ENCODE measurements around the gene NFATC2. TPM values are rescaled to one million over a fixed set of nuclear protein-coding genes. Genes with fewer than 3 reads are reported as not detected.

Gene NFATC2
- total and polyA plus RNA-seq, 2 of the 4 experiments (the other 2 are of a cell fraction): 0.18 to 0.38 TPM

GRCh38 chr20:51588762-51589161, 46.2 kb upstream of the NFATC2 start:
- intact Hi-C loops (cut with micrococcal nuclease): no loop called here
- Histone ChIP-seq H2AK5ac (ENCODE audit: low read depth, low read length) (no peak overlapping the region), H3K36me3 (ENCODE audit: control insufficient read depth, insufficient read depth, low read length) (no peaks in the 10 kb centered on the region), H3K9me3 (ENCODE audit: control insufficient read depth, insufficient read depth, low read length) (no peaks in the 10 kb centered on the region), H3K56ac (ENCODE audit: extremely low read depth, insufficient read depth, low read length) (no peak overlapping the region), H2BK20ac (ENCODE audit: low read depth, low read length) (no peak overlapping the region), H2AFZ (replicated peaks; ENCODE audit: low read length, poor library complexity) (no peak overlapping the region), H3K27ac (ENCODE audit: insufficient read depth, low read length) (no peak overlapping the region), H3K79me1 (ENCODE audit: low read depth in 1 of 2, low read length in 2 of 2) (no peaks in the 10 kb centered on the region), H3K18ac (ENCODE audit: low read depth, low read length) (no peak overlapping the region), H4K91ac (ENCODE audit: insufficient read depth, low read depth, low read length) (no peak overlapping the region), H3K14ac (replicated peaks; ENCODE audit: low read depth, low read length) (no peak overlapping the region), H3K4me3 (ENCODE audit: insufficient read depth, low read depth, low read length) (no peak overlapping the region), H4K8ac (ENCODE audit: low read depth in 2 of 2, low read length in 2 of 2) (no peak overlapping the region), H2BK5ac (ENCODE audit: low read depth, low read length, poor library complexity, severe bottlenecking) (no peak overlapping the region), H4K20me1 (ENCODE audit: insufficient read depth, low read length) (no peaks in the 10 kb centered on the region), H3K4me1 (ENCODE audit: control insufficient read depth, insufficient read depth, low read length) (peaks cover 3% of the 10 kb centered on the region; the same call in 1 of the 2 replicates), H3K9ac (ENCODE audit: low read depth, low read length) (no peak overlapping the region), H2BK15ac (ENCODE audit: low read depth, low read length) (no peak overlapping the region), H3K27me3 (ENCODE audit: control insufficient read depth, insufficient read depth, low read length) (no peaks in the 10 kb centered on the region), H4K5ac (ENCODE audit: low read depth, low read length) (no peak overlapping the region), H3K4me2 (ENCODE audit: low read depth, low read length) (no peak overlapping the region), H3K4ac (ENCODE audit: low read depth, low read length) (no peak overlapping the region), H3K9me1 (ENCODE audit: insufficient read depth, low read length) (no peaks in the 10 kb centered on the region; the same call in none of the 2 replicates), H3K23ac (ENCODE audit: low read depth, low read length) (no peak overlapping the region), H2BK120ac (ENCODE audit: low read depth, low read length) (no peak overlapping the region), H2AK9ac (replicated peaks; ENCODE audit: low read depth, low read length, poor library complexity) (no peak overlapping the region)
- no TSS peak for BruUV-seq (replicated peaks)
- WGBS, 2 experiments (ENCODE audit: extremely low coverage in 2 of 2, insufficient read length in 1 of 2): no CpG with 5 or more reads among the region's 3 CpGs
- in situ Hi-C loops (cut with MboI; ENCODE audit: low sequenced_read_pairs): no loop called here
- DNase-seq (no peak), ATAC-seq (ENCODE audit: low read depth) (no peak)
- CTCF ChIA-PET: interaction anchor here (0.6 kb wide), 1 partner anchor 192 kb away, joined by 3 read pairs; no protein-coding TSS in a partner anchor
- POLR2A ChIA-PET (ENCODE audit: unreplicated experiment): no interaction called here
- dilution Hi-C loops (cut with HindIII; ENCODE audit: low sequenced_read_pairs, unreplicated experiment): loop anchor here (25.0 kb wide), 1 partner anchor 176 kb away; no protein-coding TSS in a partner anchor
- TF ChIP-seq, protein P1, sequence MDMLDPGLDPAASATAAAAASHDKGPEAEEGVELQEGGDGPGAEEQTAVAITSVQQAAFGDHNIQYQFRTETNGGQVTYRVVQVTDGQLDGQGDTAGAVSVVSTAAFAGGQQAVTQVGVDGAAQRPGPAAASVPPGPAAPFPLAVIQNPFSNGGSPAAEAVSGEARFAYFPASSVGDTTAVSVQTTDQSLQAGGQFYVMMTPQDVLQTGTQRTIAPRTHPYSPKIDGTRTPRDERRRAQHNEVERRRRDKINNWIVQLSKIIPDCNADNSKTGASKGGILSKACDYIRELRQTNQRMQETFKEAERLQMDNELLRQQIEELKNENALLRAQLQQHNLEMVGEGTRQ (IDR thresholded peaks at IDR 0.05; ENCODE audit: low read depth, low read length): no peak
- TF ChIP-seq CTCF (conservative IDR thresholded peaks at IDR 0.05; ENCODE audit: low read depth, low read length) (no peak), MXI1 (IDR thresholded peaks at IDR 0.05; ENCODE audit: borderline replicate concordance, low read depth, low read length) (no peak), SMC3 (IDR thresholded peaks at IDR 0.05; ENCODE audit: low read depth, low read length) (no peak), CEBPB (IDR thresholded peaks at IDR 0.05; ENCODE audit: low read depth, low read length) (no peak), MAFK (IDR thresholded peaks at IDR 0.05; ENCODE audit: low read depth, low read length) (no peak), POLR2A (IDR thresholded peaks at IDR 0.05; ENCODE audit: low read depth, low read length) (no peak), NFE2L2 (IDR thresholded peaks at IDR 0.05; ENCODE audit: low read depth, low read length) (no peak), RAD21 (IDR thresholded peaks at IDR 0.05; ENCODE audit: low read length) (no peak), RCOR1 (IDR thresholded peaks at IDR 0.05; ENCODE audit: insufficient replicate concordance, low read length) (no peak), RFX5 (IDR thresholded peaks at IDR 0.05; ENCODE audit: low read depth, low read length) (no peak), CHD1 (IDR thresholded peaks at IDR 0.05; ENCODE audit: low read depth, low read length) (no peak), BHLHE40 (IDR thresholded peaks at IDR 0.05; ENCODE audit: low read depth, low read length) (no peak), FOS (IDR thresholded peaks at IDR 0.05; ENCODE audit: low read depth, low read length) (no peak), ELK1 (IDR thresholded peaks at IDR 0.05; ENCODE audit: borderline replicate concordance, low read depth, low read length) (no peak), MAZ (IDR thresholded peaks at IDR 0.05; ENCODE audit: borderline replicate concordance, low read depth, low read length) (no peak)

All from IMR-90 (cell line).